Right lobe of liver (tissue), 4 donors: ENCODE results near the gene TNFRSF14.

Experiments
- CTCF ChIP-seq, 4 donors: fragments of 200-600 bp in 3 of 4; fragments of 450-650 bp in 1 of 4; IDR thresholded peaks; one replicate each; pipeline versions ENCODE4 v1.5.1 to v1.8.0; 2016 to 2022; ENCODE audit warnings: antibody characterized with exemption in 4 of 4, mild to moderate bottlenecking in 2 of 4
- POLR2A ChIP-seq: fragments of 450-650 bp; IDR thresholded peaks from one replicate; pipeline ENCODE4 v1.6.1; 2017; ENCODE audit warnings: antibody characterized with exemption, mild to moderate bottlenecking
- donor health status: DM: no; HTN: no; CAD: no.
- donor health status: DM: no; HTN: no; CAD: no.
- donor health status: DM: no; HTN: yes; CAD: no.

GRCh38 chr1:2583871-2584351, 27.7 kb downstream of the TNFRSF14 start:
- TF ChIP-seq CTCF (IDR thresholded peaks at IDR 0.05) (no peak), POLR2A (no peak)
